GM18873 (cell line): Measurements from ENCODE around the gene SSX2IP.

Experiments used
- ATAC-seq: cut with Tn5 transposase; IDR thresholded peaks from one replicate; pipeline ENCODE4 v1.9.1; 2021; ENCODE audit warnings: mild to moderate bottlenecking, moderate library complexity, moderate number of reproducible peaks; ENCODE audit not compliant: unreplicated experiment, low FRiP score

Gene SSX2IP

GRCh38 chr1:84711869-84712268, 21.6 kb upstream of the SSX2IP start:
- no peak for ATAC-seq

- no peak for ATAC-seq
Measured at GRCh38 chr1:84711121-84711520, 20.9 kb upstream of the SSX2IP start.

- no peak for ATAC-seq
Measured at GRCh38 chr1:84709131-84709530, 18.9 kb upstream of the SSX2IP start.

- ATAC-seq, result no peak
Measured at GRCh38 chr1:84708031-84708430, 17.8 kb upstream of the SSX2IP start.

- no peak for ATAC-seq
Measured at GRCh38 chr1:84705513-84705912, 15.3 kb upstream of the SSX2IP start.

GRCh38 chr1:84704872-84705417, 14.7 kb upstream of the SSX2IP start:
- ATAC-seq, result no peak

- ATAC-seq, result no peak
Measured at GRCh38 chr1:84703431-84703830, 13.2 kb upstream of the SSX2IP start.

GRCh38 chr1:84702143-84702542, 11.9 kb upstream of the SSX2IP start:
- ATAC-seq, result no peak

GRCh38 chr1:84701376-84701775, 11.1 kb upstream of the SSX2IP start:
- ATAC-seq, result no peak

GRCh38 chr1:84700070-84700469, 9.8 kb upstream of the SSX2IP start:
- no peak for ATAC-seq

- ATAC-seq, result no peak
Measured at GRCh38 chr1:84698151-84699110, 8.2 kb upstream of the SSX2IP start.

GRCh38 chr1:84693785-84694184, 3.5 kb upstream of the SSX2IP start:
- no peak for ATAC-seq

GRCh38 chr1:84693005-84693404, 2.7 kb upstream of the SSX2IP start:
- no peak for ATAC-seq

GRCh38 chr1:84692391-84692790, 2.1 kb upstream of the SSX2IP start:
- ATAC-seq, result no peak

- ATAC-seq, result no peak
Measured at GRCh38 chr1:84691122-84691783, 992 bp upstream of the SSX2IP start.

- ATAC-seq, result peak; percentile 21
Measured at GRCh38 chr1:84689514-84690396, 506 bp downstream of the SSX2IP start.

GRCh38 chr1:84688463-84689061, 1.7 kb downstream of the SSX2IP start:
- no peak for ATAC-seq

GRCh38 chr1:84687714-84688462, 2.4 kb downstream of the SSX2IP start:
- no peak for ATAC-seq

- ATAC-seq, result no peak
Measured at GRCh38 chr1:84686223-84686622, 4.0 kb downstream of the SSX2IP start.
